HepG2 (cell line): Measurements from ENCODE around the gene TCAP. TPM values are rescaled to one million over a fixed set of nuclear protein-coding genes. Genes with fewer than 3 reads are reported as not detected.

Experiments
- ARNT ChIP-seq: fragments of 450-650 bp; IDR thresholded peaks from 2 replicates; pipeline ENCODE4 v1.6.1; 2017
- HNRNPLL ChIP-seq: fragments of 200-400 bp; formaldehyde crosslinking; IDR thresholded peaks from 2 replicates; pipeline ENCODE4 v1.6.1; 2017; ENCODE audit warnings: mild to moderate bottlenecking, low read depth, low read length; ENCODE audit not compliant: poor library complexity, severe bottlenecking
- HOXA5 ChIP-seq: sonication (generic); formaldehyde crosslinking; IDR thresholded peaks from 2 replicates; pipeline ENCODE4 v1.4.0; 2020; ENCODE audit warnings: missing genetic modification reagents
- KDM1A ChIP-seq: IDR thresholded peaks from 2 replicates; pipeline ENCODE4 v1.6.1; 2016; ENCODE audit warnings: missing compliant biosample characterization
- MTA3 ChIP-seq: sonication (generic); formaldehyde crosslinking; IDR thresholded peaks from 2 replicates; pipeline ENCODE4 v1.4.0; 2020; ENCODE audit warnings: missing genetic modification reagents
- NCOR1 ChIP-seq: fragments of 200-600 bp; sonication (generic); IDR thresholded peaks from 2 replicates; pipeline ENCODE4 v1.7.0; 2017; ENCODE audit warnings: antibody characterized with exemption, low read length, borderline replicate concordance
- SIN3B ChIP-seq: fragments of 150-350 bp; IDR thresholded peaks from 2 replicates; pipeline ENCODE4 v1.6.1; 2014; ENCODE audit warnings: low read length
- ZBTB3 ChIP-seq: sonication (generic); formaldehyde crosslinking; IDR thresholded peaks from 2 replicates; pipeline ENCODE4 v1.4.0; 2020; ENCODE audit warnings: low read depth, mild to moderate bottlenecking, moderate library complexity, missing genetic modification reagents, borderline replicate concordance
- ZMYM3 ChIP-seq: sonication (generic); formaldehyde crosslinking; IDR thresholded peaks from 2 replicates; pipeline ENCODE4 v1.5.1; 2020; ENCODE audit warnings: mild to moderate bottlenecking, missing genetic modification reagents
- ZNF10 ChIP-seq: sonication (generic); formaldehyde crosslinking; IDR thresholded peaks from 2 replicates; pipeline ENCODE4 v1.4.0; 2020; ENCODE audit warnings: mild to moderate bottlenecking, low read depth, missing genetic modification reagents, borderline replicate concordance
- ZNF292 ChIP-seq: sonication (generic); formaldehyde crosslinking; IDR thresholded peaks from 2 replicates; pipeline ENCODE4 v1.8.1; 2022; ENCODE audit warnings: mild to moderate bottlenecking, low read depth, missing genetic modification reagents, borderline replicate concordance
- ZNF431 ChIP-seq: sonication (generic); formaldehyde crosslinking; IDR thresholded peaks from 2 replicates; pipeline ENCODE4 v1.9.0; 2022; ENCODE audit warnings: missing genetic modification reagents, low read depth, mild to moderate bottlenecking, borderline replicate concordance
- ZNF614 ChIP-seq: IDR thresholded peaks from 2 replicates; pipeline ENCODE4 v1.6.1; 2018; ENCODE audit warnings: missing biosample characterization, missing genetic modification reagents, inconsistent platforms, borderline replicate concordance
- ZNF670 ChIP-seq: sonication (generic); formaldehyde crosslinking; IDR thresholded peaks from 2 replicates; pipeline ENCODE4 v1.8.0; 2022; ENCODE audit warnings: mild to moderate bottlenecking, missing genetic modification reagents, borderline replicate concordance
- ZNF782 ChIP-seq: sonication (generic); formaldehyde crosslinking; IDR thresholded peaks from 2 replicates; pipeline ENCODE4 v1.4.0; 2020; ENCODE audit warnings: missing genetic modification reagents, mild to moderate bottlenecking, borderline replicate concordance
- polyA plus RNA-seq, 8 experiments: library from polyadenylated mRNA; depleted of rRNA in 3 of 8; stranded (reverse) in 7 of 8; unstranded in 1 of 8; fragments of >200 nt; fragmentation: Illumina TruSeq in 4 of 8; extraction: Trizol in 4 of 8; gene quantifications; 2 replicates each; pipeline versions ENCODE4 v1.2.1 to v1.2.3, GENCODE V29; 2011 to 2016; ENCODE audit warnings: low read depth in 4 of 8, missing spikeins in 1 of 8, mixed read lengths in 1 of 8; ENCODE audit not compliant: insufficient read depth in 1 of 8
- total RNA-seq, 5 experiments: library from RNA; depleted of rRNA; stranded (reverse); fragments of >200 nt; fragmentation: Illumina TruSeq; extraction: Trizol; gene quantifications; 2 replicates each; pipeline ENCODE4 v1.2.3, GENCODE V29; 2016; ENCODE audit warnings: low read depth in 1 of 5
- TF ChIP-seq, protein P1 (sequence below): sonication (generic); formaldehyde crosslinking; IDR thresholded peaks from 2 replicates; pipeline ENCODE4 v1.5.0; 2020; ENCODE audit warnings: missing genetic modification reagents
- TF ChIP-seq, protein P2 (sequence below): IDR thresholded peaks from 2 replicates; pipeline ENCODE4 v1.4.0; 2020; ENCODE audit warnings: mild to moderate bottlenecking, missing genetic modification reagents
- TF ChIP-seq, protein P3 (sequence below): sonication (generic); formaldehyde crosslinking; IDR thresholded peaks from 2 replicates; pipeline ENCODE4 v1.5.0; 2020; ENCODE audit warnings: mild to moderate bottlenecking, missing genetic modification reagents, borderline replicate concordance

Gene TCAP
- total and polyA plus RNA-seq, 2 of the 13 experiments (the other 11 are each of a cell fraction or from before 2014, with no cell fraction given) = 0.24 to 0.65 TPM

DNA sequence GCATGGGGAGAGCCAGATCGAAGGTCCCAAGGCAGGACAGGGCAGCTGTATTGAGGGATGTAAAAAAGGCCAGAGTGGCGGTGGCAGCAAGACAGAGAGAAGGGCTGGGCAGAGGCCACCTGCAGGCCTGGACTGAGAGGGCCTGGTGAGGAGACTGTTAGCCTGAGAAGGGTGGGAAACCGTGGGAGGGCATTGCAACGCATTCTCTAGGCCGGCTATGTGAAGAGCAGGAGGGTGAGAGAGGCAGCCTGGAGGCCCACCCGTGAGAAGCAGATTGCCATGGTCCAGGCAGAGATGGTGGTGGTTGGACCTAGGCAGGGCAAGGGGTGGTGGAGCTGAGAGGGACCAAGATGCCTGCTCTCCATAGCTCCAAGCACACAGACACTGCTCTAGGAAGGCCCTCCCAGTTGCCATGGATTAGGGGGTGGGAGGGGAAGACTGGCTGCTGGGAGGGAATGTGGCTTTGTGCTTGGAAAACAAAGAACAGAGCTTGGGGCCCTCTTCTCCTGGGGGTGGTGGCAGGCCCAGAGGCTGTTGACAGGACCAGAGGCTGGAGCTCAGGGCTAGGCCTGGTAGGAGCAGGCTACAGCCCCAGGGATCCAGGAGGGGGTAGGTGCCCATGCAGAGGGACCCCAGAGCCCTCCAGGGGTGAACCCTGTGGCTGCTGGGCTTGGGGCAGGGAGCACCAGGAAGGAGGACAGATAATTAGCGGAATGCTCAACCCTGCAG is 12.4 kb upstream of the TCAP start (continued):
- TF ChIP-seq ZNF614 = no peak
- 0 out of 2 replicates have a peak, but pooled peaks have one; percentile 41 for TF ChIP-seq ZMYM3 (CRISPR knock-in tag)
- no peak for TF ChIP-seq HOXA5 (CRISPR knock-in tag)
- TF ChIP-seq HNRNPLL = no peak
- TF ChIP-seq ZBTB3 = no peak
- no peak for TF ChIP-seq ZNF10
- TF ChIP-seq MTA3 (CRISPR knock-in tag) = no peak
- TF ChIP-seq, protein P1, sequence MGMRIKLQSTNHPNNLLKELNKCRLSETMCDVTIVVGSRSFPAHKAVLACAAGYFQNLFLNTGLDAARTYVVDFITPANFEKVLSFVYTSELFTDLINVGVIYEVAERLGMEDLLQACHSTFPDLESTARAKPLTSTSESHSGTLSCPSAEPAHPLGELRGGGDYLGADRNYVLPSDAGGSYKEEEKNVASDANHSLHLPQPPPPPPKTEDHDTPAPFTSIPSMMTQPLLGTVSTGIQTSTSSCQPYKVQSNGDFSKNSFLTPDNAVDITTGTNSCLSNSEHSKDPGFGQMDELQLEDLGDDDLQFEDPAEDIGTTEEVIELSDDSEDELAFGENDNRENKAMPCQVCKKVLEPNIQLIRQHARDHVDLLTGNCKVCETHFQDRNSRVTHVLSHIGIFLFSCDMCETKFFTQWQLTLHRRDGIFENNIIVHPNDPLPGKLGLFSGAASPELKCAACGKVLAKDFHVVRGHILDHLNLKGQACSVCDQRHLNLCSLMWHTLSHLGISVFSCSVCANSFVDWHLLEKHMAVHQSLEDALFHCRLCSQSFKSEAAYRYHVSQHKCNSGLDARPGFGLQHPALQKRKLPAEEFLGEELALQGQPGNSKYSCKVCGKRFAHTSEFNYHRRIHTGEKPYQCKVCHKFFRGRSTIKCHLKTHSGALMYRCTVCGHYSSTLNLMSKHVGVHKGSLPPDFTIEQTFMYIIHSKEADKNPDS (CRISPR knock-in tag) = no peak
- TF ChIP-seq ZNF292 (CRISPR knock-in tag) = 0 out of 2 replicates have a peak, but pooled peaks have one; percentile 46
- TF ChIP-seq ZNF782 (CRISPR knock-in tag) = peak; percentile 45; the same call in 1 of the 2 replicates
- no peak for TF ChIP-seq ZNF431 (CRISPR knock-in tag)
- TF ChIP-seq, protein P2, sequence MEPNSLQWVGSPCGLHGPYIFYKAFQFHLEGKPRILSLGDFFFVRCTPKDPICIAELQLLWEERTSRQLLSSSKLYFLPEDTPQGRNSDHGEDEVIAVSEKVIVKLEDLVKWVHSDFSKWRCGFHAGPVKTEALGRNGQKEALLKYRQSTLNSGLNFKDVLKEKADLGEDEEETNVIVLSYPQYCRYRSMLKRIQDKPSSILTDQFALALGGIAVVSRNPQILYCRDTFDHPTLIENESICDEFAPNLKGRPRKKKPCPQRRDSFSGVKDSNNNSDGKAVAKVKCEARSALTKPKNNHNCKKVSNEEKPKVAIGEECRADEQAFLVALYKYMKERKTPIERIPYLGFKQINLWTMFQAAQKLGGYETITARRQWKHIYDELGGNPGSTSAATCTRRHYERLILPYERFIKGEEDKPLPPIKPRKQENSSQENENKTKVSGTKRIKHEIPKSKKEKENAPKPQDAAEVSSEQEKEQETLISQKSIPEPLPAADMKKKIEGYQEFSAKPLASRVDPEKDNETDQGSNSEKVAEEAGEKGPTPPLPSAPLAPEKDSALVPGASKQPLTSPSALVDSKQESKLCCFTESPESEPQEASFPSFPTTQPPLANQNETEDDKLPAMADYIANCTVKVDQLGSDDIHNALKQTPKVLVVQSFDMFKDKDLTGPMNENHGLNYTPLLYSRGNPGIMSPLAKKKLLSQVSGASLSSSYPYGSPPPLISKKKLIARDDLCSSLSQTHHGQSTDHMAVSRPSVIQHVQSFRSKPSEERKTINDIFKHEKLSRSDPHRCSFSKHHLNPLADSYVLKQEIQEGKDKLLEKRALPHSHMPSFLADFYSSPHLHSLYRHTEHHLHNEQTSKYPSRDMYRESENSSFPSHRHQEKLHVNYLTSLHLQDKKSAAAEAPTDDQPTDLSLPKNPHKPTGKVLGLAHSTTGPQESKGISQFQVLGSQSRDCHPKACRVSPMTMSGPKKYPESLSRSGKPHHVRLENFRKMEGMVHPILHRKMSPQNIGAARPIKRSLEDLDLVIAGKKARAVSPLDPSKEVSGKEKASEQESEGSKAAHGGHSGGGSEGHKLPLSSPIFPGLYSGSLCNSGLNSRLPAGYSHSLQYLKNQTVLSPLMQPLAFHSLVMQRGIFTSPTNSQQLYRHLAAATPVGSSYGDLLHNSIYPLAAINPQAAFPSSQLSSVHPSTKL (CRISPR knock-in tag) = peak; percentile 36; the same call in 1 of the 2 replicates
- TF ChIP-seq ZNF670 (CRISPR knock-in tag) = no peak
- TF ChIP-seq ARNT = no peak
- no peak for TF ChIP-seq NCOR1
- TF ChIP-seq SIN3B = no peak
- no peak for TF ChIP-seq KDM1A
- TF ChIP-seq, protein P3, sequence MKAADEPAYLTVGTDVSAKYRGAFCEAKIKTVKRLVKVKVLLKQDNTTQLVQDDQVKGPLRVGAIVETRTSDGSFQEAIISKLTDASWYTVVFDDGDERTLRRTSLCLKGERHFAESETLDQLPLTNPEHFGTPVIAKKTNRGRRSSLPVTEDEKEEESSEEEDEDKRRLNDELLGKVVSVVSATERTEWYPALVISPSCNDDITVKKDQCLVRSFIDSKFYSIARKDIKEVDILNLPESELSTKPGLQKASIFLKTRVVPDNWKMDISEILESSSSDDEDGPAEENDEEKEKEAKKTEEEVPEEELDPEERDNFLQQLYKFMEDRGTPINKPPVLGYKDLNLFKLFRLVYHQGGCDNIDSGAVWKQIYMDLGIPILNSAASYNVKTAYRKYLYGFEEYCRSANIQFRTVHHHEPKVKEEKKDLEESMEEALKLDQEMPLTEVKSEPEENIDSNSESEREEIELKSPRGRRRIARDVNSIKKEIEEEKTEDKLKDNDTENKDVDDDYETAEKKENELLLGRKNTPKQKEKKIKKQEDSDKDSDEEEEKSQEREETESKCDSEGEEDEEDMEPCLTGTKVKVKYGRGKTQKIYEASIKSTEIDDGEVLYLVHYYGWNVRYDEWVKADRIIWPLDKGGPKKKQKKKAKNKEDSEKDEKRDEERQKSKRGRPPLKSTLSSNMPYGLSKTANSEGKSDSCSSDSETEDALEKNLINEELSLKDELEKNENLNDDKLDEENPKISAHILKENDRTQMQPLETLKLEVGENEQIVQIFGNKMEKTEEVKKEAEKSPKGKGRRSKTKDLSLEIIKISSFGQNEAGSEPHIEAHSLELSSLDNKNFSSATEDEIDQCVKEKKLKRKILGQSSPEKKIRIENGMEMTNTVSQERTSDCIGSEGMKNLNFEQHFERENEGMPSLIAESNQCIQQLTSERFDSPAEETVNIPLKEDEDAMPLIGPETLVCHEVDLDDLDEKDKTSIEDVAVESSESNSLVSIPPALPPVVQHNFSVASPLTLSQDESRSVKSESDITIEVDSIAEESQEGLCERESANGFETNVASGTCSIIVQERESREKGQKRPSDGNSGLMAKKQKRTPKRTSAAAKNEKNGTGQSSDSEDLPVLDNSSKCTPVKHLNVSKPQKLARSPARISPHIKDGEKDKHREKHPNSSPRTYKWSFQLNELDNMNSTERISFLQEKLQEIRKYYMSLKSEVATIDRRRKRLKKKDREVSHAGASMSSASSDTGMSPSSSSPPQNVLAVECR (CRISPR knock-in tag) = peak; percentile 23; the same call in 1 of the 2 replicates
